ENCODE measurements around the gene C19orf81. TPM values are rescaled to one million over a fixed set of nuclear protein-coding genes. Genes with fewer than 3 reads are reported as not detected.
A peak's percentile ranks its signal among the peaks of the same experiment; 100 is the strongest.

The C19orf81 gene
- total RNA-seq, 1 donor from 2014 or later: 10.4 TPM

DNA sequence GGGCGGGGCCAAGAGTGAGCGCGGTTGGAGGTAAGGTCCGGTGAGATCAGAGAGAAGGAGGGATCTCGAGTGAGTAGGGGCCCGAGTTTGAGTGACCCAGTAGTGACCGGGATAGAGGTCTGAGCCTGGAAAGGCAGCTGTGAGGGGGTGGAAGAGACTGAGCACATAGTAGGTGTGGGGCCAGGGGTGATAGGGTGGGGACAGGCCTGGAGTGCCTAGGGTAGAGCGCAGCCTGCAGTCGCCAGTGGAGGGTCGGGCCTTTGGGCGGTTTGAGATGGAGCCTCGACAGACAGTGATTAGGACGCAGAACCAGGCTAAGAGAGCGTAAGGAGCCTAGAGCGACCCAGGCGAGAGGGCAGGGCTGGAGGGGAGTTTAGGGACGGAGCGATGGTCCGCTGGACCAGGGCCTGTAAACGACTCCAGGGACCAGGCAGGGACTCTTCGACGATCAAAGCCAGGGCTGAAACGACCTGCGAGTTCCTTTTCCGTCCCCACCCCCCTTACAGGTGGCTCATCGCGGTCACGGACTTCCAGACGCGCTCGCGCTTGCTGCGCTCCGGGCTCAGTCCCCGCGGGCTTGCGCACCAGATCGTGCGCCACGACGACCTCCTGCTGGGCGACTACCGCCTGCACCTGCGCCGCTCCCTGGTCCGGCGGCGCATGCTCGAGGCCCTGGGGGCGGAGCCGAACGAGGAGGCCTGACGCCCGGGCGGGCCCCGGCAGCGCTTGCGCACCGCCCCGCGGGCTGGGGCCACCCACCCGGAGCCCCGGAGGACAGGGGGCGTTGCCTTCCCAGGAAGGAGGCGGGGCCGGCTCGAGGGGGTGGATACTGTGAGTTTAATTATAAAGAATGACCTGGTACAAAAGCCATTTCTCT lies 9.4 kb downstream of the C19orf81 start:
- TF ChIP-seq, protein P1, sequence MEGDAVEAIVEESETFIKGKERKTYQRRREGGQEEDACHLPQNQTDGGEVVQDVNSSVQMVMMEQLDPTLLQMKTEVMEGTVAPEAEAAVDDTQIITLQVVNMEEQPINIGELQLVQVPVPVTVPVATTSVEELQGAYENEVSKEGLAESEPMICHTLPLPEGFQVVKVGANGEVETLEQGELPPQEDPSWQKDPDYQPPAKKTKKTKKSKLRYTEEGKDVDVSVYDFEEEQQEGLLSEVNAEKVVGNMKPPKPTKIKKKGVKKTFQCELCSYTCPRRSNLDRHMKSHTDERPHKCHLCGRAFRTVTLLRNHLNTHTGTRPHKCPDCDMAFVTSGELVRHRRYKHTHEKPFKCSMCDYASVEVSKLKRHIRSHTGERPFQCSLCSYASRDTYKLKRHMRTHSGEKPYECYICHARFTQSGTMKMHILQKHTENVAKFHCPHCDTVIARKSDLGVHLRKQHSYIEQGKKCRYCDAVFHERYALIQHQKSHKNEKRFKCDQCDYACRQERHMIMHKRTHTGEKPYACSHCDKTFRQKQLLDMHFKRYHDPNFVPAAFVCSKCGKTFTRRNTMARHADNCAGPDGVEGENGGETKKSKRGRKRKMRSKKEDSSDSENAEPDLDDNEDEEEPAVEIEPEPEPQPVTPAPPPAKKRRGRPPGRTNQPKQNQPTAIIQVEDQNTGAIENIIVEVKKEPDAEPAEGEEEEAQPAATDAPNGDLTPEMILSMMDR (IDR thresholded peaks at IDR 0.05; ENCODE audit: partially characterized antibody, unreplicated experiment): no peak
- H3K36me3 Mint-ChIP-seq (ENCODE audit: unreplicated experiment): no peaks in the 10 kb centered on the region
- peaks cover 34% of the 10 kb centered on the region for H3K27me3 Mint-ChIP-seq (ENCODE audit: unreplicated experiment)
- H3K4me1 Mint-ChIP-seq (ENCODE audit: low read depth, unreplicated experiment): peaks cover 14% of the 10 kb centered on the region
- peaks cover 14% of the 10 kb centered on the region for H3K9me3 Mint-ChIP-seq (ENCODE audit: unreplicated experiment)
- peak overlapping the region; percentile 96 for H3K27ac Mint-ChIP-seq (ENCODE audit: unreplicated experiment)
- peak overlapping the region; percentile 100 for H3K4me3 Mint-ChIP-seq (ENCODE audit: unreplicated experiment)
- peak; percentile 97 for DNase-seq

DNA sequence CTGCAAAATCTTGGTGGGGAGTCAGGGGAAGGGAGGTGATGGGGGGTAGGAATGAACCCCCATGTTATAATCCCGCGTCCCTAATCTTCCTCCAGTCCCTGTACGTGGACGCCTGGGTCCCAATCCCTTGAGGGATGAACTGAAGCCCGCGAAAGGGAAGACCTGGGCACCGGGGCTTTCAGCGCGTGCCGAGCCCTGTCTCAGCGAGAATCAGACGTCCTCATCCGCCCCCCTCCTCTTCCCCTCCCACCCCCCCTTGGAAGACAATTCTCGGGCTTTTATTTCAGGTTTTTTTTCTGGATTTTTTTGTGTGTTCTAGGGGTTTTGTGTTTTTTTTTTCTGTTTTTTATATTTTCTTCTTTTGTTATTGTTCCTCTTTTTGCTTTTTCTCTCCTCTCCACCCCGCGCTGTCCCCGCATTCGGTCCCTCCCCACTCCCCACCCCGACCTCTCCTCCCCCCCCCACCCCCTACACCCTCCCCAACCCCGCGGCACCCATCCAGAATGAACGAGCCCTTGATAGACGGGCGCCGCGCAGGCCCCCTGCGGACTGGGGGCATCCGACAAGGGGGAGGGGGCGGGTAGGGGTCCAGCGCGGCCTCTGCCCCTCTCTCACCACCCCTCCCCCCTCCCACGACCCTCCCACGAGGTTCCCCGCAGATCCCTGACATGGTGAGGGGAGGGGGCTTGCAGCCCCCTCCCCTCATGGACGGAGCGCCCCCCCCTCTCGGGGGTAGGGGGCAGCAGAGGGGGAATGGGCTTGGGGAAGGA lies 10.3 kb downstream of the C19orf81 start:
- TF ChIP-seq, protein P1 (IDR thresholded peaks at IDR 0.05; ENCODE audit: partially characterized antibody, unreplicated experiment): no peak
- Mint-ChIP-seq H3K4me3 (ENCODE audit: unreplicated experiment) (peak overlapping the region; percentile 84), H3K36me3 (ENCODE audit: unreplicated experiment) (no peaks in the 10 kb centered on the region), H3K9me3 (ENCODE audit: unreplicated experiment) (peaks cover 16% of the 10 kb centered on the region), H3K27me3 (ENCODE audit: unreplicated experiment) (peaks cover 34% of the 10 kb centered on the region), H3K27ac (ENCODE audit: unreplicated experiment) (peak overlapping the region; percentile 1), H3K4me1 (ENCODE audit: low read depth, unreplicated experiment) (peaks cover 14% of the 10 kb centered on the region)
- DNase-seq: peak; percentile 35

DNA sequence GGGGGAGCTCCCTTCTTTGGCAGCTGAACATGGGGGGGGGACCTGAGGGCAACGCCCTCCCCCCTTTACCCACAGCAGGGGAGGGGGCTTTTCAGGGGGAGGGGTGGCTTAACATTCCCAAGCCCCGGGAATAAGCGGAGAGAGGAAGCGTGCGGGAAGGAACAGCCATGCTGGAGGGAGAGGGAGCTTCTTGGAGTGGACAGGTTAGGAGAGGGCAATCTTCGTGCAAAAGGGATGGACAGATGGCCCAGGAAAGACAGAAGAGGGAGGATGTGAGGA lies 10.8 kb downstream of the C19orf81 start:
- TF ChIP-seq, protein P1 (IDR thresholded peaks at IDR 0.05; ENCODE audit: partially characterized antibody, unreplicated experiment): no peak
- Mint-ChIP-seq H3K27ac (ENCODE audit: unreplicated experiment) (peak overlapping the region; percentile 3), H3K4me3 (ENCODE audit: unreplicated experiment) (peak overlapping the region; percentile 74), H3K9me3 (ENCODE audit: unreplicated experiment) (peaks cover 16% of the 10 kb centered on the region), H3K36me3 (ENCODE audit: unreplicated experiment) (no peaks in the 10 kb centered on the region), H3K4me1 (ENCODE audit: low read depth, unreplicated experiment) (peaks cover 14% of the 10 kb centered on the region), H3K27me3 (ENCODE audit: unreplicated experiment) (peaks cover 29% of the 10 kb centered on the region)
- DNase-seq: no peak

DNA sequence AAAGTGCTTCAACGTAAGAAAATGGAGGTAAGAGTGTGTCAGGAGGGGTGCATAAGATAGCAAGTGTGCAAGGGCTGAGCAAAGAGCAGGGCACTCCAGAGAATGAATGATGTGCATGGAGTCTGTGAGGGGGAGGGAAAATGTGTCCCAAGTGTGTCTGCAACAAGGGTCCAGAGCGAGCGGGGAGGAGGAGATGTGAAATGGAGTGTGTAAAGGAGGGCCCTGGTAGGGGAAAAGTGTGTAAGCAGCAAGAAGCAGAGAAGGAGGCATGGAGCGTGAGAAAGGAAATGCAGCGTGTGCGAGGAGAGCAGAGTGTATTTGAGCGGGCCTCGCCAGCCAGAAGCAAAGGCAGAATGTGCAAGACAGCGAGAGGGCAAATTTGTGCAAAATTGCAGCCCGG lies 11.8 kb downstream of the C19orf81 start:
- peak overlapping the region; percentile 58 for H3K4me3 Mint-ChIP-seq (ENCODE audit: unreplicated experiment)

More for the DNA sequence above, 11.8 kb downstream of the C19orf81 start:
- H3K27me3 Mint-ChIP-seq (ENCODE audit: unreplicated experiment): peaks cover 30% of the 10 kb centered on the region
- no peaks in the 10 kb centered on the region for H3K36me3 Mint-ChIP-seq (ENCODE audit: unreplicated experiment)
- no peak for DNase-seq
- peaks cover 17% of the 10 kb centered on the region for H3K9me3 Mint-ChIP-seq (ENCODE audit: unreplicated experiment)
- peaks cover 14% of the 10 kb centered on the region for H3K4me1 Mint-ChIP-seq (ENCODE audit: low read depth, unreplicated experiment)
- H3K27ac Mint-ChIP-seq (ENCODE audit: unreplicated experiment): peak overlapping the region; percentile 10
- TF ChIP-seq, protein P1 (IDR thresholded peaks at IDR 0.05; ENCODE audit: partially characterized antibody, unreplicated experiment): no peak

Data from glutamatergic neuron (in vitro differentiated cells).